Measurements from ENCODE around the gene GFM1.

The GFM1 gene

GRCh38 chr3:158728061-158728377, 83.7 kb downstream of the GFM1 start:
- no peak for DNase-seq

GRCh38 chr3:158728851-158729250, 84.5 kb downstream of the GFM1 start:
- no peak for DNase-seq

- no peak for DNase-seq
Measured at GRCh38 chr3:158731486-158731885, 87.2 kb downstream of the GFM1 start.

- DNase-seq: no peak
Measured at GRCh38 chr3:158731938-158732855, 87.9 kb downstream of the GFM1 start, which contains the start of gene RARRES1. RARRES1 (minus strand) TSS chr3:158732457; CDS start chr3:158732415, 42 bp downstream.

GRCh38 chr3:158732856-158733200, 88.5 kb downstream of the GFM1 start:
- no peak for DNase-seq

- DNase-seq: no peak
Measured at GRCh38 chr3:158733656-158734055, 89.3 kb downstream of the GFM1 start.

- no peak for DNase-seq
Measured at GRCh38 chr3:158735296-158736033, 91.1 kb downstream of the GFM1 start.

- DNase-seq: no peak
Measured at GRCh38 chr3:158737410-158737809, 93.1 kb downstream of the GFM1 start.

- DNase-seq: no peak
Measured at GRCh38 chr3:158737976-158738615, 93.8 kb downstream of the GFM1 start.

- DNase-seq: no peak
Measured at GRCh38 chr3:158738653-158739052, 94.3 kb downstream of the GFM1 start.

- no peak for DNase-seq
Measured at GRCh38 chr3:158739078-158739477, 94.8 kb downstream of the GFM1 start.

GRCh38 chr3:158739661-158740060, 95.3 kb downstream of the GFM1 start:
- DNase-seq: no peak
